A549 treated with CpdA at 1 μM for 4 hours (cell line): Measurements from ENCODE around the gene TBL1X. TPM values are rescaled to one million over a fixed set of nuclear protein-coding genes. Genes with fewer than 3 reads are reported as not detected.

Experiments used
- total RNA-seq: library from RNA; stranded (reverse); fragments of 200-300 nt; extraction: Qiagen RNA extraction; gene quantifications from 5 replicates; pipeline ENCODE4 v1.2.3, GENCODE V29; 2022; ENCODE audit warnings: low read depth

Gene TBL1X
- total RNA-seq = 11.0 to 15.3 TPM (median 13.6 TPM) in 5 replicates

GRCh38 chrX:9464435-9465371 is at the start of gene TBL1X:
TSS of gene TBL1X (plus strand) at chrX:9465058. CDS start at chrX:9653587, 188,529 bp downstream.

GRCh38 chrX:9765737-9766097 is 300.9 kb downstream of the TBL1X start, which contains the start of gene GPR143:
TSS of gene GPR143 (minus strand) at chrX:9765847. CDS start at chrX:9765817, 30 bp downstream.

GRCh38 chrX:9785944-9786797 is 321.3 kb downstream of the TBL1X start, which contains the start of gene SHROOM2:
TSS of gene SHROOM2 (plus strand) at chrX:9786429. CDS start at chrX:9786546, 117 bp downstream.

